GM21360 (cell line): ENCODE results near the gene ZCCHC14.
"Not testable (repeated sequence)": the region's sequence is repeated elsewhere in the genome, so short reads cannot be mapped to it uniquely, and the experiment has no call there.

Experiments used
- ATAC-seq: cut with Tn5 transposase; IDR thresholded peaks from one replicate; pipeline ENCODE4 v1.9.1; 2021; ENCODE audit warnings: mild to moderate bottlenecking, moderate library complexity; ENCODE audit not compliant: unreplicated experiment

The ZCCHC14 gene

DNA sequence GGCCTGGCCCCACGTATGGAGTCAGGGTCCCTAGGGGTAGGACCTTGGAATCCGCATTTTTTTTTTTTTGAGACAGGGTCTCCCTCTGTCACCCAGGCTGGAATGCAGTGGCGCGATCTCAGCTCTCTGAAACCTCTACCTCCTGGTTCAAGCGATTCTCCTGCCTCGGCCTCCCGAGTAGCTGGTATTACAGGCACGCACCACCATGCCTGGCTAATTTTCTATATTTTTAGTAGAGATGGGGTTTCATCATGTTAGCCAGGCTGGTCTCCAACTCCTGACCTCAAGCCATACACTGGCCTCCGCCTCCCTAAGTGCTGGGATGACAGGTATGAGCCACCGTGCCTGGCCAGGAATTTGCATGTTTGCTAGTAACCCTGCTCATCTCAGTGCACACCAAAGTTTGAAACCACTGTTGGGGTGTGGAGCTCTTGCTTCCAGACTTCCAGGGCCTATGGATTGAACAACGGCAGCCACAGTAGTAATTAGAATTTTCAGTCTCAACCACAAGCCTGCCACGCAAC lies 5.0 kb upstream of the ZCCHC14 start:
- ATAC-seq, result not testable (repeated sequence)

DNA sequence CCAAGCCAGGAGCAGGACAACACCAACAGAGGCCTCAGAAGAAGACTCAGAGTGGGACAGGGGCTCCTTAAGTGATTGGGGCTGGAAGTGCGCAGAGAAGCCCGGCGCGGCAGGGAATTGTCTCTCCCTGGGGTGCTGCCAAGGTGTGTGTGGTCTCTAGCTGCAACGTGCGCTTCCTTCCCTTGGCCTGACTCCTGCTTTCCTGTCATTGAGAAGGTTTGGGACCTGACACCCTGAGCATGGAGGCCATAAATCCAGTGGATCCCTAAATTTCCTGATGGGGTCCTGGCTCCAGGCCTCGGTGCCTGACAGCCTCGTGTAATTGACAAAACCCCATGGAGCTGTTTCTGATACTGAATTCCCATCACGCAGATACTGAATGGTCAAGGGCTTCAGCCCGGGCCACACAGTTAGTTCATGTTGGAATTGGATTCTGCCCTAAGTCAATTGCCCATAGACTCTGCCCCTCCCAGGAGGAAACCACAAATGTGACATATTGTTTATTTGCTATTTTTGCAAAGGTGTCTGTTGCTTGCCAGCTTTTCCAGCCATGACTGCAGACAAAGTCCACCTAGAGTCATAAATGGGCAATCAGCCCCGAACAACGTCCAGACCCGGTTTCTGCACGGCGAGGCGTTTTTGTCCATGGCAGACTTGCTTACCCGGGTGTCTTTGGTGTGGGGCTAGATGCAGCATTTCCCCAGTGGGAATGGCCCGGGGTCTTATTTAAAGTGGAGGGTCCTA lies 4.4 kb upstream of the ZCCHC14 start:
- not testable (repeated sequence) for ATAC-seq

DNA sequence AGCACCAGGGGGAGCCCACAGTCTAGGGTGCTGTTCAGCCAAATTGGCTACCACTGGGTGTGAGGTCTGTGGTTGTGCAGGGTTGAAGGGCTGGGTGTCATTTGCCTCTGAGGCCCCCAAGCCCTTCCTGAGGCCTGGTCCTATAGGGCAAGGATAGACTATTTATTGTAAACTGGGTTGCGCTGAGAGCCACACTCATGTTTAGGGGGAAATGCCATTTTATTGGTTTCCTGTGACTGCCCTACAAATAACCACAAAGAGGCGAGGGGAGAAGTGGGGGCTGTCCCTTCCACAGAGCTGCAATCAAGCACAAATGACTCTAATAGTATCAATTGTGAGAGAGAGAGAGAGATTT lies 3.6 kb upstream of the ZCCHC14 start:
- no peak for ATAC-seq

DNA sequence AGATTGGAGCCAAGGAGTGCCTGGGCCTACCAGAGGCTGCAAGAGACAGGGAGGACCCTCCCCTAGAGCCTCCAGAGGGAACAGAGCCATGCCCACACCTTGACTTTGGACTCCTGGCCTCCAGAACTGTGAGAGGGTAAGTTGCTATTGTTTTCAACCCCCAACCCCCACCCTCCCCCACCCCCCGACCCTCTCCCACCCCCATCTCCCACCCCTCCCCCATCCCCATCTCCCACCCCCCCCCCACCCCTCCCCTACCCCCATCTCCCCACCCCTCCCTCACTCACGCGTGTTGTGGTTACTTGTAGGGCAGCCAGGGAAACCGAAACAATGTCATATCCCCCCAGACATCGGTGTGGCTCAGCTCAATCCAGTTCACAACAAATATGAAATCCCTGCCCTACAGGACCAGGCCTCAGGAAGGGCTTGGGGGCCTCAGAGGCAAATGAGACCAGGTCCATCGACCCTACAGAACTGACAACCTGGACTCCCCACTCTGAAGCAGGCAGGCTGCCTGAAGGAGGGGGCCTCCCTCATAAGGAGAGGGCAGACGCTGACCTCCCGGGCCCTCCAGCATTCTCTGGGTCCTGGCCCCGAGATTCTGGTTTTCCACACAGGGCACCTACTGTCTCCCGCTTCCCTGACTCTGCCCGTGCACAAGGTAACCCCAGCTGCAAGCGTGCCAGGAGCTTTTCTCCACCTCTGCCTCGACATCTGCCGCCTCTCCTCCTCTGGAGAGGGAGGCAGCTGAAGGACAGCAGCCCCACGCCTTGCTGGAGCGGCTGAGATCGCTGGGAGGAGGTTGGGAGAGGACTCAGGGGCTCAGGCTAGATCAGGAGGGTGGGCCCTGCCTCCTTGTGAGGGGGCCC lies 3.0 kb upstream of the ZCCHC14 start:
- no peak for ATAC-seq

DNA sequence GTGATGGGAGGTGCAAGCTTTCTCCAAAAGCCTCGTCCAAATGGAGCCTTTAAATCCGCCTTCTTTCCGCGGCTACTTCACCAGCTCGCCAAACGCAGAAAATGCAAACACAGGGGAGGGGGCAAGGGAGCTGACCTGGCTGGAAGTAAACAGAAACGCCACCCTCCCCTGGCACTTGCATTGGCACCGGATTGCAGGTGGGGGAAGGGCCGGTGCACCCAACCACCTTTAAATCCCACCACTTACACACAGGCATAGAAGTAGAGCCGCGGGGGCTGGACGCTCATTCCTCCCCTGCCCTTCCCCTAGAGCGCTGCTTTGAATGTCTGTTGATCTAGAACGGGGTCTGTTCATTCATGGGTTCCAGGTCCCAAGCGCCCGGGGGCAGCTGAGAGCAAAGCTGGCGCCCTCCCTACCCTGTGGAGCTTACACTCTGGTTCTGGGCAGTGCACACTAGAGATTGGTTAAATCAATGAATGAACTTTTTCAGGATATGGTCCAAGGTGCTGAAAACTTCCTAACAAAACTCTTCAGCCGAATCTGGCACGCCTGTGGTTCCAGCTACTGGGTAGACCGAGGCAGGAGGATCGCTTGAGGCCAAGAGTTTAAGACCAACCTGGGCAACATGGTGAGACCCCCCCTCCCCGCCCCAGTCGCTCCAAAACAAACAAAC lies 920 bp upstream of the ZCCHC14 start:
- no peak for ATAC-seq

DNA sequence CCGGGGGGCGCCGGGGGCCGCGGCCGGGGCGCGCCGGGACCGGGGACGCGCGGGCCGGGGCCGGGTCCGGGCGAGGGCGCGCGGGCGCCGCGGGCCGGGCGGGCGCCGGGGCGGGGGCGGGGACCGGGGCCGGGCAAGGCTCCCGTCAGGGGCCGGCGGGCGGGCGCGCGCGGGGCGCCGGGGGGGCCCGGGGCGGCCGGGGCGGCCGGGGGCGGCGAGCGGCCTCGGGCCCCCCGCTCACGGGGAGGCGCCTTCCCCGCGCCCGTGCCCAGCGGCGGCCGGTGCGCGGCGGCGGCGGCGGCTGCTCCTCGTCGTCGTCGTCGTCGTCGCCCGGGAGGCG lies 563 bp downstream of the ZCCHC14 start:
- ATAC-seq, result no peak

DNA sequence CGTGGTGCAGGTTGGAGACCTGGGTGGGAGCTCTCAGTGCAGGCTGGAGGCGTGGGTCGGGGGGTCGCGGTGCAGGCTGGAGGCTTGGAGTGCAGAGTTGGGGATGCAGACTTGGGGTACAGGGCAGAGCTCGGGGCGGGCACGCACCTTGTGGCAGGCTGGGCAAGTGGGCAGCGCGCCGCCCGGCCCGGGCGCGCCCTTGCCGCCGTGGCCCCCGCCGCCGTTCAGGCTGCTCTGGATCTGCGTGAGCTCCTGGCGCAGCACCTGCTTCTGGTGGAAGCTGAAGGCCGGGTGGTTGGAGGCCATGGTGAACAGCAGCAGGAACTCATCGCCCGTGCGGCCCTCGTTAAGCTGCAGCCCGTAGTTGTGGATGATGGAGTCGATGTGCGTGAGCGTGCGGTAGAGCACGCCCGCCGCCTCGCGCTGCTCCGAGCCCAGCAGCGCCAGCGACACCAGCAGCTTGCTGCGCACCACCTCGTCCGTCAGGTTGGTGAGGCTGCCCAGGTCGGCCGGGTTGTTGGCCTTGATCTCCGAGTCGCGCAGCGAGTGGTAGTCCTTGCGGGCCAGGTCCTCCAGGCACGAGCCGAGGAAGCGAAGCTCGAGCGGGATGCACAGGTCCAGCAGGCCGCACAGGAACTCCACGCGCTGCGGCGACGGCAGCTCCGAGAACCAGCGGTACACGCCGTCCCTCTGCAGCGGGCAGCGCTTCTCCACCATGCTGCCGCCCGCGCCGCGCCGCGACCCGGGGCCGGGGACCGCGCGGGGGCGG lies 1.1 kb downstream of the ZCCHC14 start:
- no peak for ATAC-seq

DNA sequence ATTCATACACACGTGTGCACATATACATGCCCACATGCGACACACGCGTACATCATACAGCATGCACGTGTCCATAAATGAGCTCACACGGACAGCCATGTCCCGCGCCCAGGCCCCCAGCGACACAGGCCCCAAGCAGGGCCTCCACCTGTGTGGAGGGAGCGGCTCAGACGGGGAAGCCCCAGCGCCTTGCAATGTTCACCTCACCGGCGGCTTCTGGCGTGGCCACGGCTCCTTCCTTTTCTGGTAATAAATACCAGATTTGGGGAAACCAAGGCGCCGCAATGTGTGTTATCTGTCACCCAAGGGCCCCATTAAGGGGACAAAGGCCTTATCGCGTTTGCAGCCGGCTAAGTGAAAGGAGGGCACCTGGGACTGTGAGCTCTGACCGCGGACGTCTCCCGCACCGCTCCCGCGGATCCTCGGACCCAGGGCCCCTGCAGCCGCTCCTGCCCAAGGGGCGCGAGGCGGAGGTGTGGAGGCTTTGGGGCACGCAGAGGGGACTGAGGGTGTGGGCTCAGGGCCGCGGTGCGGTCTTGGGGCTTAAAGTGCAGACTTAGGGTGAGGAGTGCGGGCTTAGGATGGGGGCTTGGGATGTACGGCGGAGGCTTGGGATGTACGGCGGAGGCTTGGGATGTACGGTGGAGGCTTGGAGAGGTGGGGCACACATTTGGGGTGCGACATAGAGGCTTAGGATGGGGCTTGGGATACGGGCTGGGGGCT lies 1.9 kb downstream of the ZCCHC14 start:
- not testable (repeated sequence) for ATAC-seq

DNA sequence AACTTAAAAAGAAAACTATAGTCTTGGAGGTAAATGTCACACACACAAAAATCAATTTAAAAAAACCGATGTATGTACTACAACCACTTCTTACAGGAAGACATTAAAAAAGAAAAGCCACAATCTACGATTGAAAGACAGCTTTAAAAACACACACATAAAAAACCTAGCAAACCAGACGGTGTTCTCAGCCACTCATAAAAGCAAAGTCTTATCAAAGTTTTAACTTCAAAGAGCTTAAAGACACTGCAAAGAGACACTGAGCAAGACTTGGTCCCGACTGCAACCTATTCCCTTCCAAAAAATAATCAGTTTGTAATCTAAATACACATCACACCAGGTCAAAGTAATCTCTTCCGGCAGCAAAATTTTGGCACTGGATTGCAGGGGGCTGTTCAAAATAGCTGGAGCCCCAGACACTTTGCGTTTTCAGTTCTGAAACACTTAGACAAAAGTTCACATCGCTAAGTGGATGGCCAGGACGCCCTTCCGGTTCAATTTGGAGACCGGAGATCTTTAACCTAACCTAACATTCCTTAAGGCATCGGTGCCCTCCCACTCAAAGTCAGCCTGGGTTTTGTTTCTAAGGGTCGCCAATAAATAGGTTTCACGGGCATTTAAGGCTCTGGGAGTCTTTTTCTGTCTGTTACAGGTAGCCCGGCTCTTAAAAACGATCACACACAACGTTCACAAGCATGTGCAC lies 2.6 kb downstream of the ZCCHC14 start:
- ATAC-seq, result no peak

DNA sequence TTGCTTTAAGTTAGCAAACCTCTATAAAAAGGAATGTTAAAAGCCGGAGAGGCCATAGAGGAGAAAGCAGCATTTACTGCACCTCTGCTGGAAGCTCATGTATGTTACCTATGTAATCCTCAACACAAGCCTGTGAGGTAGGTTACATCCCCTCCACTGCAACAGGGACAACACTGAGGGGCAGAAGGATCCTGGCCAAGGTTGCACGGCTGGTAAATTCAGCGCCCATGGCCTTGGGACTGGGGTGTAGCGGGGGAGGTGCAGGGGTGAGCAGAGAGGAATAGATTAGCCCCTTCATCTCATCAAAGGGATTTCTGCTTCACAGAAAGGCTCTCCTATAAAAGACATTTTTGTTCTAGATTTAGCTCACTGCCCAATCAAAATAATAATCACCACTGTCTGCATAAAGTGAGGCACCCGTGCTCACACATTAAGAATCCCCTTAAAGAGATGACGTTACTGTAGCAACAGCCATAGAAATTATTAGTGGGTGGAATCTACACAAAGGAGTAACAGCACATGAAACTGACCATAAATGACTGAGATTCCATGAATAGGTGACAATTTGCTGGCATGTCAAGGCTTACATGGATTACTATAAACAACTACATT lies 3.3 kb downstream of the ZCCHC14 start:
- no peak for ATAC-seq

DNA sequence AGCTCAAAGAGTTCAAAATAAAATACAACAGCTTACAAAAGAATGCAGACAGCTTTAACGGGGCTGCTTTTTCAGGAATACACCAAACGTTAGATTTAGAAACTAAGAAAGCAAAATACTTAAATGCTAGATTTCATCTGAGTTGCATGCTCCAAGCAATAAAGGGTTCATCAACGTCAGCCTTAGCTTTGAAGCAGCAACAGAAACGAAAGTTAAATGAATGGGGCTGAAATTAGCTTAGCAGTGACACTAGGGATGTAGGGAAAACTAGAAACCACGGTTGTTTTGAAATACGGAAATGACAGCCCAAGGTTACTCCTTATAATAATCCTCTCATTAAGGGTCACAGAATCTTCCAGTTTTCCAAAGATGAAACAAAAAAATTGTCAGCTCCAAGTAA lies 3.9 kb downstream of the ZCCHC14 start:
- ATAC-seq, result not testable (repeated sequence)

DNA sequence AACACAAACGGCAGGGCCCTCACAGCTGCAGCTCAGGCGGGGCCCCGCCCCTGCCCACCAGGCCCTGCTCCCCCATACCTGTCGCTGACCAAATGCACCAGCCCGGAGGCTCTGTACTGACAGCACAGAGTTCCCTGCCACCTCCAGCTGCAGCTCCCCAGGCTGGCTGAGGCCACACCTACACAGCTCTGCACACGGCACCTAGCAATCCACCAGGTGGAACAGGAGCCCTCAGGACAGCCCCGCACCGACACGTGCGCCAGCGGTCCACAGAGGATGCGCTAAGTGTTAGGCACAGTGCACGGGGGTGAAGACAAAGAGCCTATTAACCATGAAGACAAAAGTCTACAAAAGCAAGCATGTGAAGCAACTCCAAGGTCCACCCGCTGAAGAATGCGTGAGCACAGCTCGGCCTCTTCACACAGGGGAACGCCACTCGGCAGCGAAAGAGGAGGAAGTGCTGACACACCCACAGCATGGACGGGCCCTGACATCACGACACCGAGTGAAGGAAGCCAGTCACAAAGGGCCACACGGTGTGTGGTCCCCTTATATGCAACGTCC lies 5.4 kb downstream of the ZCCHC14 start:
- no peak for ATAC-seq

DNA sequence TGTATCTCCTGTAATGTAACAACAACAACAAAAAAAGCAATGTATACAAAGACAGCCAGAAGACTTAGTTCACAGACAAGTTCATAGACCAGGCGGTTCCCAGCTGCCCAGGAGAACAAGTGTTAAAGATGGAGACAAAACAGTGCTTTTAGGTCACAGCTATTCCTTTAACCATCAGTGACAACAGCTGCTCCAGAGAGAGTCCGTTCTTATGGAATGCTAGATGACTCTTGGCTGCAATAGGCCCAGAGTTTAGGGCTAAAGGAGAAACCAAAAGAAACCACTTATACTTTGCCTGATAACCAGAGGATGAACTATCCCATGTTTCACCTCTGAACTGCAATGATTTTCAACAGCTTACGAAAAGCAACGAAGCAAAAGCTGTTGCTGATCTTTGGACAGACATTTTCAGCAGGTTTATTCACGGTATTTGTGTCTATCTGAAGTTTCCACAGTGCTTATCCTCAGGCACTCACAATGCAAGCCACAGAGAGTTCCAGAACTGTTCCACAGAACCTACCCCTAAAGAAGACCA lies 6.0 kb downstream of the ZCCHC14 start:
- ATAC-seq, result no peak

DNA sequence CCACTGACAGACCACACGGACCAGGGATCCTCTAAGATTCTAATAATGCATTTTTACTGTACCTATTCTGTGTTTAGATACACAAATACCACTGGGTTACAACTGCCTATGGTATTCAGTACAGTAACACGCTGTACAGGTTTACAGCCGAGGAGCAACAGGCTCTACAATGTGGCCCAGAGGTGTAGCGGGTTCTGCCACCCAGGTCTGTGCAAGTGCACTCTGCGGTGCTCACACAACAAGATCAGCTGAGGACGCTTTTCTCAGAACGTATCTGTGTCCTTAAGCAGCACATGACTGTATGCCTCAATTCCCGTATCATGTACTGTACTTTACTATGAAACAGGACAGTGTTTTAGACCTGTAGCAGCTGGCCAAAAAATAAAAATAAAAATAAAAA lies 6.5 kb downstream of the ZCCHC14 start:
- ATAC-seq, result no peak

DNA sequence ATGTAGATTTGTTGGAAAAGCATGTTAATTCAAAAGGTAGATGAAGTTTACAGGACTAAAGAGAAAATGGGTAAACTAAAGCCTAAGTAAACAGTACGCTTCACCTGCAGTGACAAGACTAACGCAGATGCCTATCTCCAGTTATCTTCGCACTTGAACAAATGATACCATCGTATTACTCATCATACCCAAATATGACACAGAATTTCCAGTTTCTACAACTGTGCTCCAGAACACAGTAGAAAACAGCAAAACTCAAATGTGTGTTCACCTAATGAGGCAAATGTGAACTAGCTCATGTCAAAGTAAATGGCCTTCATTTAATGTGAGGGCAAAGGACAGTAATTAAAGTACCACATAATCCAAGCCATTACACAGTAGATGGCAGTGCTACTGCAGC lies 7.0 kb downstream of the ZCCHC14 start:
- ATAC-seq, result not testable (repeated sequence)

DNA sequence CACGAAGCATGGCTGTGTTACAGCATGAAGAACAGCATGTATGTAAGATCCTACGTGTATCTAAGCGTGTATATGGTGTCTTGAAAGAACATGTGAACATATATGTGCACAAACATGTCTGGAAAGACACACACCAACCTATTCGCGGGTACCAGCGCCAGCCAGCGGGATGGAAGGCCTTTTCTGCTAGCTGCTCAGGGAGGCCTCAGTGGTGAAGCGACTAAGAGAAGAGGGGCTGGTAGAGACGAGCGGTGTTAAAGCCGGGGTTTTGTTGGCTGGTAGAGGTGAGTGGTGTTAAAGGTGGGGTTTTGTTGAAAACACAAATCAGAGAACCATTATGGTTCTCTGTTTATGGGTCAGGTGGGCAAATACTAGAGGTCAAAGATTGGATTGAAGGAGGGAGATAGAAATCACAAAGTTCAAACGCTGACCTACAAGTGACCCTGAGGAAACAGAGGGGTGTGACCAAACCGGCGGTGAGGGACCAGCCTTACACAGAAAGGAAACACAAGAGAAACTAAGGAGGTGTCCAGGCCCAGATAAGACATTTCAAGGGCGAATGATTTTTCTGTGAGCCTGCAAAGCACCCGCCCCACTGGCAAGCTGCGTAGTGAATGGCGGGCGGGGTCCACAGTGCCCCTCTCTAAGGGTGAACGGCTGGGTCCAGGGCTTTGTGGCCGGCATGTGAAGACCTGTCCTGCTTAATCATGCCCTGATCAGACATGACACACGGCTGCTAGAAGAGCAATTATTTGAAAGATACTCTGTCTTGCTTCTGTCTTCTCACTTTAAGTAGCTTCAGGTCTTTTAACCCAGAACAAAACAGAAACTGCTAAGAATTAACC lies 8.1 kb downstream of the ZCCHC14 start:
- no peak for ATAC-seq

DNA sequence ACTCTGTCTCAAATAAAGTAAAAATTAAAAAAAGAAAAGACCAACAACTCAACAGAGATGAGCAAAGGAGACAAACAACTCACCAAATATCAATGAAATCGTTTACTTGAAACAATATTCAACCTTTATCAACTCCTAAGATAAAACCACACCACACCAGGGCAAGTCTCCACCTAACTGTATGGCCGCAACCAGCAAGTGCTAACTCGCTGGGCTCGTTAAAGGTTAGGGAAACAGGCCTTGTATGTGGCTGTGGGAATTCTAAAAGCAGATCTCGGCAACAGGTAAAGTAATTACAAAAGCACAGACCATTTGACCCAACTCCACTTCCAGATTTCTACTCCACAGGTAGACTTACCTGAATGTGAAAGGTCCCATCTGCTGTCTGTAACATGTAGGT lies 9.3 kb downstream of the ZCCHC14 start:
- no peak for ATAC-seq

DNA sequence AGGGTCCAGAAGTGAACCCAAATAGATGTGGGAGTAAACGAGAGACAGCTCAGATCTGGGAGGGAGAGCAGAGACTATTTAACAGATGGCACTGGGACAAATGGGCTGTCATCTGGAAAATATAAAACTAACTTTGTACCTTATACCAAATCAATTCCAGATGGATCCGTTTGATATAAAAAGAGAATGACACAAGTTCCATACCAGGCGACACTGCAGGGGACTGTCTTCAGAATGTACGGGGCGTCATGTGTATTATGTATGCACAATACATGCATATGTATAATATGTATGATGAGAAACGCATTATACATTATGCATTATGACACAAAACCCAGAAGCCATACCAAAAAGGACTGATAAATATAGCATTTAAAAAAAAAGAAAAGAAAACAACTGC lies 10.2 kb downstream of the ZCCHC14 start:
- ATAC-seq, result not testable (repeated sequence)
